Tibial artery (tissue), 4 donors: ENCODE results near the gene MRGPRX4.
"Not testable (repeated sequence)": the region's sequence is repeated elsewhere in the genome, so short reads cannot be mapped to it uniquely, and the experiment has no call there.

ENCODE experiments used
- DNase-seq, 2 donors: peaks; one replicate each; pipeline ENCODE4 v3.0.0-alpha.2; 2019
- H3K27ac ChIP-seq, 2 donors: fragments of 200-600 bp; sonication (generic) in 1 of 2; 1 replicate in 1 of 2; 2 replicates in 1 of 2; pipeline ENCODE4 v1.5.1; 2018 to 2019; ENCODE audit warnings: mild to moderate bottlenecking in 1 of 2
- H3K27me3 ChIP-seq, 2 donors: fragments of 200-600 bp; sonication (generic) in 1 of 2; one replicate each; pipeline versions ENCODE4 v1.5.1 to v1.6.0; 2016 to 2019
- H3K36me3 ChIP-seq, 3 donors: fragments of 200-600 bp; sonication (generic) in 2 of 3; one replicate each; pipeline ENCODE4 v1.5.1; 2016 to 2019; ENCODE audit warnings: mild to moderate bottlenecking in 2 of 3
- H3K4me1 ChIP-seq, 4 donors: fragments of 200-600 bp; sonication (generic) in 2 of 4; 1 replicate in 3 of 4; 2 replicates in 1 of 4; pipeline ENCODE4 v1.5.1; 2016 to 2019
- H3K4me3 ChIP-seq, 2 donors: fragments of 200-600 bp; sonication (generic) in 1 of 2; 1 replicate in 1 of 2; 2 replicates in 1 of 2; pipeline ENCODE4 v1.5.1; 2018 to 2019; ENCODE audit warnings: mild to moderate bottlenecking in 2 of 2
- H3K9me3 ChIP-seq, 3 donors: fragments of 200-600 bp; sonication (generic) in 1 of 3; one replicate each; pipeline ENCODE4 v1.5.1; 2016 to 2019
- CTCF ChIP-seq, 2 experiments: fragments of 200-600 bp in 1 of 2; fragments of 450-650 bp in 1 of 2; IDR thresholded peaks; one replicate each; pipeline ENCODE4 v1.5.1; 2017 to 2019; ENCODE audit warnings: antibody characterized with exemption in 2 of 2, mild to moderate bottlenecking in 1 of 2, moderate library complexity in 1 of 2
- intact Hi-C: fragments of 100-400 bp; cut with DNase I; formaldehyde crosslinking; loops from one replicate; pipeline ENCODE4 v1.15.0; 2023; ENCODE audit warnings: low total_unique reads

Gene MRGPRX4

GRCh38 chr11:18172666-18173065 is at the start of gene MRGPRX4:
Gene MRGPRX4, plus strand, starts transcription at chr11:18172837. Its CDS starts 420 bp downstream, at chr11:18173257.
- no peaks in the 10 kb centered on the region for H3K9me3 ChIP-seq
- DNase-seq, result no peak
- intact Hi-C loops, result no loop called here
- no peaks in the 10 kb centered on the region for H3K4me1 ChIP-seq
- H3K36me3 ChIP-seq, result no peaks in the 10 kb centered on the region
- no peaks in the 10 kb centered on the region for H3K27me3 ChIP-seq
- H3K4me3 ChIP-seq, result no peak within 1 kb of the TSS
- no peak for TF ChIP-seq CTCF (IDR thresholded peaks at IDR 0.05)
- H3K27ac ChIP-seq, result no peak within 1 kb of the TSS

DNA sequence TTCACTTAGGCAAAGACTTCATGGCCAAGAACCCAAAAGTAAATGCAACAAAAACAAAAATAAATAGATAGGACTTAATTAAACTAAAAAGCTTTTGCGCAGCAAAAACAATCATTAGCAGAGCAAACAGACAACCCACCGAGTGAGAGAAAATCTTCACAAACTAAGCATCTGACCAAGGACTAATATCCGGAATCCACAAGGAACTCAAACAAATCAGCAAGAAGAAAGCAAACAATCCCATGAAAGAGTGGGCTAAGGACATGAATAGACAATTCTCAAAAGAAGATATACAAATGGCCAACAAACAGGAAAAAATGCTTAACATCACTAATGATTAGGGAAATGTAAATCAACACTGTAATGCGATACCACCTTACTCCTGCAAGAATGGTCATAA is 41.5 kb upstream of the MRGPRX4 start:
- H3K27me3 ChIP-seq, intact Hi-C loops, H3K9me3 ChIP-seq, DNase-seq, H3K4me1 ChIP-seq, H3K27ac ChIP-seq, H3K4me3 ChIP-seq, H3K36me3 ChIP-seq: not testable (repeated sequence)

DNA sequence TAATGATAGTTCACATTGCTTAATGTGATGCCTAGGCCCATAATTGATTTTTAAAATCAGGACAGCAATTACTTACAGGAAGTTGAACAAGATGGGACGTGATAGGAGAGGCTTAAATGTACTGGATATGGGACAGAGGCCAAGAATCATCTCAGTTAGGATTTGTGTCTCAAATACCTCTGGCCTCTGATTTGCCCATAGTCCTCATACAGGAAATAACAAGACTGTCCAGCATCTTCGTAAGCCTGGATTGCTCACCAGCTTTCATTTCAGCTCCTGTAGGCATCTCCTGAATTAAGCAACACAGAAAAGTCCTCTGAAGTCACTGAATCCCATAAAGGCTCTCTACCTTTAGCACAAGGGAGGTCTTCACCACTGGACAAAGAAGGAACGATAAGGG is 40.3 kb upstream of the MRGPRX4 start, which contains the start of gene MRGPRX3:
Gene MRGPRX3 (plus strand): TSS at position 231 of the 400 bp plus-strand sequence. CDS start 4,632 bp downstream, outside the sequence.
- Histone ChIP-seq H3K9me3 (no peaks in the 10 kb centered on the region), H3K36me3 (no peaks in the 10 kb centered on the region), H3K27me3 (peaks cover 0 to 10% of the 10 kb centered on the region in 2 donors), H3K4me3 (no peak within 1 kb of the TSS), H3K27ac (no peak within 1 kb of the TSS), H3K4me1 (no peaks in the 10 kb centered on the region)
- DNase-seq, result no peak
- TF ChIP-seq CTCF (IDR thresholded peaks at IDR 0.05), result no peak
- intact Hi-C loops, result no loop called here

DNA sequence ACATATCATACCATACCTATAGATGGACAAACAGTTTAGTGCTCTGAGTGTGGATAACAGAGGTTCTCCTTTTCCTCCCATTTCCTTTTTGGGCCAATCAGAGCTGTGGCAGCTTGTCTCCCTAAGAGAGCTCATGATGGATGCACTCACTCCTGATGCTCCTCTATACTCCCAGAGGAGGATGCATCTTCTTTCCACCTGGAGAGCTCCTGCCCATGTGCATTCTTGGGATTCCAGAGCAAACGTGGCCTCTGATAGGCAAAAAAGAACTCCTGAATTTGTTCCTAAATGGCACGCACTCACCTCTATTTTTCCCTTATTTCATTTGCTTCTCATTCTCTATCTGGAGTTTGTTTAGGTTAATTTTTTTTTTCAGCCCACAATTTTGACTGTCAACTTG is 37.3 kb upstream of the MRGPRX4 start:
- Histone ChIP-seq H3K4me1 (no peaks in the 10 kb centered on the region), H3K27ac (no peak overlapping the region), H3K4me3 (no peak overlapping the region), H3K9me3 (no peaks in the 10 kb centered on the region), H3K27me3 (no peaks in the 10 kb centered on the region), H3K36me3 (no peaks in the 10 kb centered on the region)
- no peak for TF ChIP-seq CTCF (IDR thresholded peaks at IDR 0.05)
- no peak for DNase-seq
- intact Hi-C loops, result no loop called here

DNA sequence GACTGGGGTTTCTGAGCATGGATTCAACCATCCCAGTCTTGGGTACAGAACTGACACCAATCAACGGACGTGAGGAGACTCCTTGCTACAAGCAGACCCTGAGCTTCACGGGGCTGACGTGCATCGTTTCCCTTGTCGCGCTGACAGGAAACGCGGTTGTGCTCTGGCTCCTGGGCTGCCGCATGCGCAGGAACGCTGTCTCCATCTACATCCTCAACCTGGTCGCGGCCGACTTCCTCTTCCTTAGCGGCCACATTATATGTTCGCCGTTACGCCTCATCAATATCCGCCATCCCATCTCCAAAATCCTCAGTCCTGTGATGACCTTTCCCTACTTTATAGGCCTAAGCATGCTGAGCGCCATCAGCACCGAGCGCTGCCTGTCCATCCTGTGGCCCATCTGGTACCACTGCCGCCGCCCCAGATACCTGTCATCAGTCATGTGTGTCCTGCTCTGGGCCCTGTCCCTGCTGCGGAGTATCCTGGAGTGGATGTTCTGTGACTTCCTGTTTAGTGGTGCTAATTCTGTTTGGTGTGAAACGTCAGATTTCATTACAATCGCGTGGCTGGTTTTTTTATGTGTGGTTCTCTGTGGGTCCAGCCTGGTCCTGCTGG is 35.3 kb upstream of the MRGPRX4 start:
- no peak for DNase-seq
- Histone ChIP-seq H3K4me3 (no peak overlapping the region), H3K36me3 (no peaks in the 10 kb centered on the region), H3K27ac (no peak overlapping the region), H3K9me3 (no peaks in the 10 kb centered on the region), H3K27me3 (no peaks in the 10 kb centered on the region), H3K4me1 (no peaks in the 10 kb centered on the region)
- TF ChIP-seq CTCF (IDR thresholded peaks at IDR 0.05), result no peak
- intact Hi-C loops, result no loop called here

GRCh38 chr11:18140145-18140544 is 32.5 kb upstream of the MRGPRX4 start:
- Histone ChIP-seq H3K4me1 (no peaks in the 10 kb centered on the region), H3K9me3 (no peaks in the 10 kb centered on the region), H3K27me3 (no peaks in the 10 kb centered on the region), H3K4me3 (no peak overlapping the region), H3K27ac (no peak overlapping the region), H3K36me3 (no peaks in the 10 kb centered on the region)
- TF ChIP-seq CTCF (IDR thresholded peaks at IDR 0.05), result no peak
- no peak for DNase-seq
- intact Hi-C loops, result no loop called here
